ENCODE data around the gene SLK. TPM values are rescaled to one million over a fixed set of nuclear protein-coding genes. Genes with fewer than 3 reads are reported as not detected.

SLK gene
- total RNA-seq (2014; rRNA removed; shearing (Covaris generic)): 15.1 and 16.1 TPM in 2 replicates

- peak; percentile 83 for DNase-seq (ENCODE audit: low spot score)
Observed at GRCh38 chr10:103966671-103967447, at the start of gene SLK. TSS of gene SLK (plus strand) at chr10:103967140. CDS start at chr10:103967746, 606 bp downstream.

- DNase-seq (ENCODE audit: low spot score): peak; percentile 72
Observed at GRCh38 chr10:103917302-103918052, 49.5 kb upstream of the SLK start.

- DNase-seq (ENCODE audit: low spot score): peak; percentile 93
Observed at GRCh38 chr10:103918053-103918846, 48.7 kb upstream of the SLK start, which contains the start of gene STN1. TSS of gene STN1 (minus strand) at chr10:103918184. CDS start at chr10:103917594, 590 bp downstream.

GRCh38 chr10:103919648-103920025 is 47.3 kb upstream of the SLK start:
- no peak for DNase-seq (ENCODE audit: low spot score)

GRCh38 chr10:103921248-103921647 is 45.7 kb upstream of the SLK start:
- DNase-seq (ENCODE audit: low spot score): no peak

- DNase-seq (ENCODE audit: low spot score): no peak
Observed at GRCh38 chr10:103921750-103922195, 45.2 kb upstream of the SLK start.

GRCh38 chr10:103922659-103923058 is 44.3 kb upstream of the SLK start:
- DNase-seq (ENCODE audit: low spot score): no peak

- DNase-seq (ENCODE audit: low spot score): no peak
Observed at GRCh38 chr10:103923502-103923901, 43.4 kb upstream of the SLK start.

GRCh38 chr10:103925591-103925990 is 41.3 kb upstream of the SLK start:
- DNase-seq (ENCODE audit: low spot score): no peak

- DNase-seq (ENCODE audit: low spot score): no peak
Observed at GRCh38 chr10:103926722-103927319, 40.1 kb upstream of the SLK start.

- no peak for DNase-seq (ENCODE audit: low spot score)
Observed at GRCh38 chr10:103928784-103929183, 38.2 kb upstream of the SLK start.

GRCh38 chr10:103929381-103929921 is 37.5 kb upstream of the SLK start:
- DNase-seq (ENCODE audit: low spot score): no peak

GRCh38 chr10:103930449-103930848 is 36.5 kb upstream of the SLK start:
- DNase-seq (ENCODE audit: low spot score): no peak

GRCh38 chr10:103930881-103931280 is 36.1 kb upstream of the SLK start:
- DNase-seq (ENCODE audit: low spot score): no peak

- DNase-seq (ENCODE audit: low spot score): no peak
Observed at GRCh38 chr10:103931603-103932002, 35.3 kb upstream of the SLK start.

- DNase-seq (ENCODE audit: low spot score): no peak
Observed at GRCh38 chr10:103932271-103932670, 34.7 kb upstream of the SLK start.

GRCh38 chr10:103932971-103933370 is 34.0 kb upstream of the SLK start:
- DNase-seq (ENCODE audit: low spot score): no peak

GRCh38 chr10:103933557-103934121 is 33.3 kb upstream of the SLK start:
- no peak for DNase-seq (ENCODE audit: low spot score)

GRCh38 chr10:103934308-103934707 is 32.6 kb upstream of the SLK start:
- DNase-seq (ENCODE audit: low spot score): no peak

- DNase-seq (ENCODE audit: low spot score): no peak
Observed at GRCh38 chr10:103936022-103936421, 30.9 kb upstream of the SLK start.

GRCh38 chr10:103939522-103939921 is 27.4 kb upstream of the SLK start:
- DNase-seq (ENCODE audit: low spot score): no peak
